ENCODE measurements around the gene CDC25B.

DNA sequence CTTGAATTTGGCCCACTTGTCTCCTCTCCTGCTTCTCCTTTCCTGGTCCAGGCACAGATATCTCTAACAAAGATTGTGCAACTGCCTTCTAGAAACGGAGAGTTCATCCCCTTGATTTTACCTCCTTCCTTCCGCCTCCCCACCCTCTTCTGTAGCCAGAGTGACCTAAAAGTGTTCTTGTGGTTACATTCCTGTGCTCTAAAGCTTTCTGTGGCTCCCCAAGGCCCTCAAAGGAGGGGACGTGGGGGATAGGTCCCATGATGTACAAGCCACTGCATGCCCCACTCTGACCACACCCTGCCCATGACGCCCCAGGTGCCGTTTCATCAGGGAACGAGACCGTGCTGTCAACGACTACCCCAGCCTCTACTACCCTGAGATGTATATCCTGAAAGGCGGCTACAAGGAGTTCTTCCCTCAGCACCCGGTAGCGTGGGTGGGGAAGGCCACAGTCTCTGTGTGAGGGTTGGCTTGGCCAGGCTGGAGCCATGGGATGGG lies 8.2 kb downstream of the CDC25B start:
- TF ChIP-seq, protein P1, sequence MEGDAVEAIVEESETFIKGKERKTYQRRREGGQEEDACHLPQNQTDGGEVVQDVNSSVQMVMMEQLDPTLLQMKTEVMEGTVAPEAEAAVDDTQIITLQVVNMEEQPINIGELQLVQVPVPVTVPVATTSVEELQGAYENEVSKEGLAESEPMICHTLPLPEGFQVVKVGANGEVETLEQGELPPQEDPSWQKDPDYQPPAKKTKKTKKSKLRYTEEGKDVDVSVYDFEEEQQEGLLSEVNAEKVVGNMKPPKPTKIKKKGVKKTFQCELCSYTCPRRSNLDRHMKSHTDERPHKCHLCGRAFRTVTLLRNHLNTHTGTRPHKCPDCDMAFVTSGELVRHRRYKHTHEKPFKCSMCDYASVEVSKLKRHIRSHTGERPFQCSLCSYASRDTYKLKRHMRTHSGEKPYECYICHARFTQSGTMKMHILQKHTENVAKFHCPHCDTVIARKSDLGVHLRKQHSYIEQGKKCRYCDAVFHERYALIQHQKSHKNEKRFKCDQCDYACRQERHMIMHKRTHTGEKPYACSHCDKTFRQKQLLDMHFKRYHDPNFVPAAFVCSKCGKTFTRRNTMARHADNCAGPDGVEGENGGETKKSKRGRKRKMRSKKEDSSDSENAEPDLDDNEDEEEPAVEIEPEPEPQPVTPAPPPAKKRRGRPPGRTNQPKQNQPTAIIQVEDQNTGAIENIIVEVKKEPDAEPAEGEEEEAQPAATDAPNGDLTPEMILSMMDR (tag by site-specific recombination; IDR thresholded peaks at IDR 0.05) = no peak
- TF ChIP-seq SETDB1 (IDR thresholded peaks at IDR 0.05; ENCODE audit: insufficient read length, low read length) (no peak), ZNF76 (tag by site-specific recombination; IDR thresholded peaks at IDR 0.05; ENCODE audit: borderline replicate concordance, low read depth) (no peak), YY1 (tag by site-specific recombination; IDR thresholded peaks at IDR 0.05) (no peak), ZFP3 (tag by site-specific recombination; IDR thresholded peaks at IDR 0.05; ENCODE audit: low read depth) (no peak), ZNF600 (tag by site-specific recombination; IDR thresholded peaks at IDR 0.05) (no peak), ZBTB7A (tag by site-specific recombination; IDR thresholded peaks at IDR 0.05; ENCODE audit: low read depth) (no peak), ZNF324 (tag by site-specific recombination; IDR thresholded peaks at IDR 0.05) (no peak), KLF10 (tag by site-specific recombination; IDR thresholded peaks at IDR 0.05) (no peak), WT1 (tag by site-specific recombination; IDR thresholded peaks at IDR 0.05) (no peak), ZBTB1 (tag by site-specific recombination; IDR thresholded peaks at IDR 0.05) (no peak)
- TF ChIP-seq, protein P2, sequence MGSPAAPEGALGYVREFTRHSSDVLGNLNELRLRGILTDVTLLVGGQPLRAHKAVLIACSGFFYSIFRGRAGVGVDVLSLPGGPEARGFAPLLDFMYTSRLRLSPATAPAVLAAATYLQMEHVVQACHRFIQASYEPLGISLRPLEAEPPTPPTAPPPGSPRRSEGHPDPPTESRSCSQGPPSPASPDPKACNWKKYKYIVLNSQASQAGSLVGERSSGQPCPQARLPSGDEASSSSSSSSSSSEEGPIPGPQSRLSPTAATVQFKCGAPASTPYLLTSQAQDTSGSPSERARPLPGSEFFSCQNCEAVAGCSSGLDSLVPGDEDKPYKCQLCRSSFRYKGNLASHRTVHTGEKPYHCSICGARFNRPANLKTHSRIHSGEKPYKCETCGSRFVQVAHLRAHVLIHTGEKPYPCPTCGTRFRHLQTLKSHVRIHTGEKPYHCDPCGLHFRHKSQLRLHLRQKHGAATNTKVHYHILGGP (tag by site-specific recombination; IDR thresholded peaks at IDR 0.05) = no peak

Measured in HEK293 (cell line).